K562 treated with DMSO at 1 percent for 12 hours (cell line): ENCODE data around the gene REXO5. TPM values are rescaled to one million over a fixed set of nuclear protein-coding genes. Genes with fewer than 3 reads are reported as not detected.

Source experiments
- total RNA-seq: library from RNA; unstranded; fragments of 300-600 nt; gene quantifications from 2 replicates; pipeline ENCODE4 v1.2.3, GENCODE V29; 2022; ENCODE audit not compliant: insufficient read depth

The REXO5 gene, protein sequence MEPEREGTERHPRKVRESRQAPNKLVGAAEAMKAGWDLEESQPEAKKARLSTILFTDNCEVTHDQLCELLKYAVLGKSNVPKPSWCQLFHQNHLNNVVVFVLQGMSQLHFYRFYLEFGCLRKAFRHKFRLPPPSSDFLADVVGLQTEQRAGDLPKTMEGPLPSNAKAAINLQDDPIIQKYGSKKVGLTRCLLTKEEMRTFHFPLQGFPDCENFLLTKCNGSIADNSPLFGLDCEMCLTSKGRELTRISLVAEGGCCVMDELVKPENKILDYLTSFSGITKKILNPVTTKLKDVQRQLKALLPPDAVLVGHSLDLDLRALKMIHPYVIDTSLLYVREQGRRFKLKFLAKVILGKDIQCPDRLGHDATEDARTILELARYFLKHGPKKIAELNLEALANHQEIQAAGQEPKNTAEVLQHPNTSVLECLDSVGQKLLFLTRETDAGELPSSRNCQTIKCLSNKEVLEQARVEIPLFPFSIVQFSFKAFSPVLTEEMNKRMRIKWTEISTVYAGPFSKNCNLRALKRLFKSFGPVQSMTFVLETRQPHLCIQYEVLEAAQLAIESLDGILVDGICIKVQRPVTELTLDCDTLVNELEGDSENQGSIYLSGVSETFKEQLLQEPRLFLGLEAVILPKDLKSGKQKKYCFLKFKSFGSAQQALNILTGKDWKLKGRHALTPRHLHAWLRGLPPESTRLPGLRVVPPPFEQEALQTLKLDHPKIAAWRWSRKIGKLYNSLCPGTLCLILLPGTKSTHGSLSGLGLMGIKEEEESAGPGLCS
- 15.6 and 28.1 TPM in 2 replicates for total RNA-seq

DNA sequence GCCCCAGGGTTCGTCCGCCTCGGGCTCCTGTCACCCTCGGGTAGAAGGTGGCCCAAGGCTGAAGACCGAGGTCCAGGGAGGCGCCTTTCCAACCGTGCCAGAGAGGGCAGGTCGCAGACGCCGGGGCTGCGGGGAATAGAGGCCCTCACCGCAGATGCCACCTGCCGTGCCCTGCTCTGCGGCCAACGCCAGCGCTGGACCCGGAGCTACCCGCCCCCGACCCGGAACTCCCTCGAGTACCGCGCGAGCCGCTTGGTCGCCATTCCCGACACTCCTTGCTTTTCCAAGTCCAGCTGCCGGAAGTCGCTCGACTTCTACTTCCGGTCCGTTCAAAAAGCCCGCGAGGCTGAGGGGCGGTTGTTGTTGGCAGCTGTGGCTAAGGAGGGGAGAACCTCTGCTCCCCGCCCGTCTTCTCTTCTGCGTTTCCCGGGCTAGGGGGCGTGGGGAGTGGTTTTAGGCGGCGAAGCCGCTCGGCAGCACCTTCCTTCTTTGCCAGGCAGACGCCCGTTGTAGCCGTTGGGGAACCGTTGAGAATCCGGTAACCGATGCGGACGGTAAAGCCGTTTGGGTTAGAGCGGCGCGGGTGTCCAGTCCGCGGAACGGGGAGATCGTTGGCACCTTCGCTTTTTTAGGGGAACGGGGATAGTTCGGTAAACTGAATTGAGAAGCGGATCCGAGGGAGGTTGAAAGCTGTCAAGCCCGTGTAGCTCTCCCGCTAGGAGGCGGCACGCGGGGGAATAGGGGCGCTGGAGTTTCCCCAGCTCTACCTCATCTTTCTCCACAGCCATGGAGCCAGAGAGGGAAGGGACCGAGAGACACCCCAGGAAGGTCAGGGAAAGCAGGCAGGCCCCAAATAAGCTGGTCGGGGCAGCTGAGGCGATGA lies at the start of gene REXO5, which contains the start of gene ERI2:
REXO5 (plus strand) TSS at position 360 of the 883 bp plus-strand sequence; CDS start at position 787, 427 bp downstream.
ERI2 (minus strand) TSS at position 305 of the 883 bp plus-strand sequence; CDS start at position 263, 42 bp downstream.

DNA sequence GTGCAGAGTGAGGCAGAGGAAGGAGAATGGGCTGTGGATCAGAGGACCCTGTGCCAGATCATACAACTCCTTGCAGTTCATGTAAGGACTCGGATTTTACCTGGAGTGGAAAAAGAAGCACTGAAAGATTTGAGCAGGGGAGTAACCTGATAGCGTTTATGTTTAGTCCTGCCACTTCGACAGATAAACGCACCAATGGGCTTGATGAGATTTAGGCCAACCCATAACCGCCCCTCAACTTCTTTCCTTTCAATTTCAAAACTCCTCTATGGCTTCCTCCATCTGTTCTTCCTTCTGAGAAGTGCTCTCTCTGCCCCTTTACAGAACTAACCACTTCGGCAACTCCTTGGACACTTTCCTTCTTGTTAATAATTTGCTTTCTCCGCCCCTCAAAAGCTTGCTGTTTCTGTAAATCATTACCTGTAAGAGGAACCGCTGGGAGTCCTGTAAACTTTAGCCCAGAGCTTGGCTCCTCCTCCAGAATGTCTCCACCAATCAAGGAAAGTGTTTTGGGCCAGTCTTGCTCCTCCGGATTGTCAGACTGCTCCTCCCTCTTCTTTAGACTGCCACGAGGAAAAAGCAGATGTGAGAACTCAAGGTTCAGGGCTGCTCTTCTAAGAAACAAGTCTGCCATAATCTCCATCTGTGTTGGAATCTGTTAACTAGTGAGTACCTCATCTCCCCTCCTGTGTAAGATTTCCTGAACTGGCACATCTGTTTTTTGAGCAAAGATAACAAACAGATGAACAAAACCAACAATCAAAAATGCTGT lies 42.7 kb upstream of the REXO5 start, which contains the start of gene ACSM3:
ACSM3 (plus strand) TSS at position 554 of the 772 bp plus-strand sequence. CDS start 6,021 bp downstream, outside the sequence.

Other genes with a start within 250 kb of the REXO5 start
- 2.5 and 2.6 TPM in 2 replicates for gene ACSM2B, start 230.2 kb upstream of the REXO5 start, total RNA-seq
- 1.0 and 1.1 TPM in 2 replicates for gene ACSM1, start 108.8 kb upstream of the REXO5 start, total RNA-seq
- gene THUMPD1, start 64.7 kb upstream of the REXO5 start, total RNA-seq, result 13.2 and 33.4 TPM in 2 replicates
- gene ACSM3, start 42.5 kb upstream of the REXO5 start, total RNA-seq, result 130 and 164 TPM in 2 replicates
- 12.5 and 34.9 TPM in 2 replicates for gene ERI2, start 55 bp upstream of the REXO5 start, total RNA-seq
- 1.9 and 5.3 TPM in 2 replicates for gene DCUN1D3, start 93.8 kb downstream of the REXO5 start, total RNA-seq
- 34.4 and 48.6 TPM in 2 replicates for gene LYRM1, start 94.2 kb downstream of the REXO5 start, total RNA-seq